DOHH2 (cell line): ENCODE measurements around the gene OLR1.
"Not testable (repeated sequence)": the region's sequence is repeated elsewhere in the genome, so short reads cannot be mapped to it uniquely, and the experiment has no call there.

Source experiments
- H3F3A ChIP-seq: fragments of 200-600 bp; sonication (generic), shearing (Covaris generic); 2 replicates; pipeline ENCODE4 v1.6.0; 2016; ENCODE audit warnings: antibody characterized with exemption, mild to moderate bottlenecking; ENCODE audit not compliant: control insufficient read depth, insufficient read depth
- H3K27ac ChIP-seq: fragments of 200-600 bp; sonication (generic); 2 replicates; pipeline ENCODE4 v1.5.1; 2014; ENCODE audit warnings: low read depth, mild to moderate bottlenecking, low read length, moderate library complexity
- H3K27me3 ChIP-seq: fragments of 200-600 bp; sonication (generic); 2 replicates; pipeline ENCODE4 v1.6.1; 2014; ENCODE audit warnings: mild to moderate bottlenecking, low read length, mixed read lengths; ENCODE audit not compliant: control insufficient read depth
- H3K36me3 ChIP-seq: fragments of 200-600 bp; sonication (generic); 2 replicates; pipeline ENCODE4 v1.6.1; 2014; ENCODE audit warnings: mild to moderate bottlenecking, low read length, moderate library complexity, mixed read lengths; ENCODE audit not compliant: control insufficient read depth
- H3K4me1 ChIP-seq: fragments of 200-600 bp; sonication (generic); 2 replicates; pipeline ENCODE4 v1.6.1; 2014; ENCODE audit warnings: mild to moderate bottlenecking, low read length, mixed read lengths; ENCODE audit not compliant: control insufficient read depth
- H3K4me2 ChIP-seq: fragments of 200-600 bp; sonication (generic); 2 replicates; pipeline ENCODE4 v1.6.0; 2014; ENCODE audit warnings: mild to moderate bottlenecking, low read length, moderate library complexity
- H3K4me3 ChIP-seq: fragments of 200-600 bp; sonication (generic); 2 replicates; pipeline ENCODE4 v1.5.1; 2014; ENCODE audit warnings: mild to moderate bottlenecking, low read length, mixed read lengths
- H3K79me2 ChIP-seq: fragments of 200-600 bp; sonication (generic); 2 replicates; pipeline ENCODE4 v1.6.1; 2014; ENCODE audit warnings: mild to moderate bottlenecking, low read length, mixed read lengths; ENCODE audit not compliant: control insufficient read depth
- H3K9me2 ChIP-seq: fragments of 200-600 bp; sonication (generic); replicated peaks from 2 replicates; pipeline ENCODE4 v1.6.1; 2014; ENCODE audit warnings: mild to moderate bottlenecking, low read length, mixed read lengths; ENCODE audit not compliant: control insufficient read depth
- H3K9me3 ChIP-seq: fragments of 200-600 bp; sonication (generic); 2 replicates; pipeline ENCODE4 v1.6.1; 2014; ENCODE audit warnings: antibody characterized with exemption, low read length, mixed read lengths; ENCODE audit not compliant: control insufficient read depth, insufficient read depth
- H4K20me1 ChIP-seq: fragments of 200-600 bp; sonication (generic); 2 replicates; pipeline ENCODE4 v1.6.0; 2014; ENCODE audit warnings: low read depth, mild to moderate bottlenecking, antibody characterized with exemption, low read length, moderate library complexity; ENCODE audit not compliant: control insufficient read depth, insufficient read depth
- CTCF ChIP-seq: fragments of 200-600 bp; sonication (generic); IDR thresholded peaks from one replicate; pipeline ENCODE4 v1.5.1; 2014; ENCODE audit warnings: antibody characterized with exemption, mild to moderate bottlenecking, low read depth, low read length; ENCODE audit not compliant: poor library complexity, severe bottlenecking
- EZH2phosphoT487 ChIP-seq: fragments of 200-600 bp; sonication (generic); IDR thresholded peaks from 2 replicates; pipeline ENCODE4 v1.6.1; 2017; ENCODE audit warnings: borderline replicate concordance, mild to moderate bottlenecking, antibody characterized with exemption, low read length, moderate library complexity, mixed read lengths

The OLR1 gene

GRCh38 chr12:10189653-10190052 lies 17.7 kb upstream of the OLR1 start:
- H3F3A ChIP-seq: no peaks in the 10 kb centered on the region

DNA sequence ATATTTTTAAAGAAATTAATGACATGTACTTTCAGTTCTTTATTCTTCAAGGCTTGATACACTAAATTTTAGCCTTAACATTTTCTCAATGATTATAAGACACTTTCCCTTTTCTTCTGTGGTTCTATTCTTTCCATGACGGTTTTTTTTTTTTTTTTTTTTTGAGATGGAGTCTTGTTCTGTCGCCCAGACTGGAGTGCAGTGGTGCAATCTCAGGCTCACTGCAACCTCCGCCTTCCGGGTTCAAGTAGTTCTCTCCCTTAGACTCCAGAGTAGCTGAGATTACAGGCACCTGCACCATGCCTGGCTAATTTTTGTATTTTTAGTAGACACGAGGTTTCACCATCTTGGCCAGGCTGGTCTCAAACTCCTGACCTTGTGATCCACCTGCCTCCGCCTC lies 15.0 kb upstream of the OLR1 start:
- not testable (repeated sequence) for H3K4me2 ChIP-seq, H3K9me2 ChIP-seq, H3K79me2 ChIP-seq, H3K36me3 ChIP-seq, H4K20me1 ChIP-seq, H3K9me3 ChIP-seq, H3K27ac ChIP-seq, H3F3A ChIP-seq, H3K4me3 ChIP-seq
- Histone ChIP-seq H3K4me1 (peaks cover 11% of the 10 kb centered on the region), H3K27me3 (peaks cover 22% of the 10 kb centered on the region)

More at GRCh38 chr12:10189653-10190052, 17.7 kb upstream of the OLR1 start:
- Histone ChIP-seq H3K27me3 (peaks cover 33% of the 10 kb centered on the region), H3K9me3 (no peaks in the 10 kb centered on the region), H3K9me2 (no peaks in the 10 kb centered on the region), H3K27ac (no peak overlapping the region), H3K36me3 (no peaks in the 10 kb centered on the region), H3K4me3 (no peak overlapping the region), H3K79me2 (no peaks in the 10 kb centered on the region), H3K4me2 (no peak overlapping the region), H3K4me1 (peaks cover 12% of the 10 kb centered on the region), H4K20me1 (no peaks in the 10 kb centered on the region)
- TF ChIP-seq EZH2phosphoT487 (no peak), CTCF (no peak)

DNA sequence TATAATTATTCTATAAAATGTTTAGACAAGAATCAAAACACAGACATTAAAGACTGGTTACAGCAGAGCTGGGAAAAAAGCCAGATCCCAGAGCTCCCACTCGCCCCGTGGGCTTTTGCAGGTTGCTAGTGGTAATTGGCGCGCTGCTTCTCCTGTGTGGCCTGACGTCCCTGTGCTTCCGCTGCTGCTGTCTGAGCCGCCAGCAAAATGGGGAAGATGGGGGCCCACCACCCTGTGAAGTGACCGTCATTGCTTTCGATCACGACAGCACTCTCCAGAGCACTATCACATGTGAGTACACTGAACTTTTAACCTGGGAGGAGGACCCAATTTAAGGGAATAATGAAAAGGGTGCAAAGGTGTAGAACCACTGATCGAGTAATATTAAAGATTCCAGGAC lies 14.4 kb upstream of the OLR1 start:
- Histone ChIP-seq H3K9me2 (no peaks in the 10 kb centered on the region), H3K79me2 (no peaks in the 10 kb centered on the region), H3F3A (no peaks in the 10 kb centered on the region), H3K4me2 (peak overlapping the region; percentile 24; the same call in 1 of the 2 replicates), H4K20me1 (no peaks in the 10 kb centered on the region), H3K4me3 (no peak overlapping the region), H3K27me3 (peaks cover 16% of the 10 kb centered on the region), H3K36me3 (no peaks in the 10 kb centered on the region), H3K27ac (no peak overlapping the region), H3K9me3 (no peaks in the 10 kb centered on the region), H3K4me1 (peaks cover 11% of the 10 kb centered on the region)
- TF ChIP-seq EZH2phosphoT487 (no peak), CTCF (no peak)

GRCh38 chr12:10184261-10184843 lies 12.4 kb upstream of the OLR1 start:
- Histone ChIP-seq H3F3A (no peaks in the 10 kb centered on the region), H3K4me1 (peaks cover 3% of the 10 kb centered on the region; the same call in 1 of the 2 replicates), H3K27ac (no peak overlapping the region), H3K4me3 (no peak overlapping the region), H3K4me2 (no peak overlapping the region), H3K9me2 (no peaks in the 10 kb centered on the region), H3K27me3 (peaks cover 12% of the 10 kb centered on the region; the same call in 1 of the 2 replicates), H4K20me1 (no peaks in the 10 kb centered on the region), H3K79me2 (no peaks in the 10 kb centered on the region), H3K9me3 (no peaks in the 10 kb centered on the region), H3K36me3 (no peaks in the 10 kb centered on the region)
- TF ChIP-seq CTCF (no peak), EZH2phosphoT487 (no peak)
